ENCODE data around the gene LCN1. TPM values are rescaled to one million over a fixed set of nuclear protein-coding genes. Genes with fewer than 3 reads are reported as not detected.

Gene LCN1
- total and polyA plus RNA-seq, 10 donors, result 0.09 TPM; not detected in 9

DNA sequence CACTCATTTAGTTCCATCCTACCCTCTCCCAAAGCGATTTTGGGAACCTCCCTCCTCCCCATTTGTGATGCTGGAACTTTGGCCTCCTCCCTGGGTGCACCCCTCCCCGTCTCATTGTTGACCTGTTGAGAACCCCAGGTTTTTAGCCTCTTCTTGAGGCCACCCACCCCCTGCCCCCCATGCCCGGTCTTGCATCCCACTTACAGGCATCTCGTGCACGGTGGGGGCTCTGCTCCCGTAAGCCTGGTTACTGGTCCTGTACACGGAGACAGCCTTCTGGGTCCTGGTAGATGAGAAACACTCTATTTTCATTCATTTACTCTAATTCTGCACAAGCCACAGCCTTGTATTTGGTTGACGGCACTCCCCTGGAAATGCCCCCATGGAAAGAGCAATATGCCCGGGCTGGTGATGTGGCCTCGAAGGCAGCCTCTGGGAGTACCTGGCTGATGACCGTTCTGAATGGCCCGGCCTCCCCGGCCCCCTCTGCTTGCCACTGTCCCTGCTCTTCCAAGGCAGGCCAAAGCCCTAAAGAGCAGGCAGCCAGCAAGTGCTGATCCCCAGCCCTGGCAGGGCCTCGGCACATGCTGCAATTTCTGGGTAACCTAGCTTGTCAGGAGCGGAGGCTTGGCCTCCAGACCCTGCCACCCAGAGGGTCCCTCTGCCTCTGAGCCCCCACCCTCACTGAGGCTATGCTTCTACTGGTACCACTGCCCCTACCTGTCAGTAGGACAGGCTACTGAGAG lies 22.7 kb upstream of the LCN1 start:
- 87 to 92% (median 88%) methylated on average over 13 to 15 of the region's 15 CpGs for whole genome bisulfite sequencing, 5 donors
- Histone ChIP-seq H3K4me1 (peaks cover 16 to 47% (median 35%) of the 10 kb centered on the region in 6 donors), H3K27ac (no peak overlapping the region), H3K27me3 (replicated peaks in 1 of 7) (no peaks in the 10 kb centered on the region), H3K4me3 (no peak overlapping the region), H3K36me3 (peaks cover 0 to 19% (median 11%) of the 10 kb centered on the region in 6 donors), H3K9me3 (no peaks in the 10 kb centered on the region)
- peak; percentile 73 for DNase-seq
- TF ChIP-seq CTCF (IDR thresholded peaks at IDR 0.05 in 8 of 11, conservative IDR thresholded peaks at IDR 0.05 in 3 of 11) (no peak), POLR2AphosphoS5 (IDR thresholded peaks at IDR 0.05) (no peak), POLR2A (IDR thresholded peaks at IDR 0.05) (no peak)
- intact Hi-C loops (cut with DNase I; ENCODE audit: low total_unique reads), result no loop called here

- peak; percentile 98 for DNase-seq
- intact Hi-C loops (cut with DNase I; ENCODE audit: low total_unique reads), result no loop called here
- peaks cover 0 to 29% (median 21%) of the 10 kb centered on the region in 6 donors for H3K36me3 ChIP-seq
- H3K27me3 ChIP-seq (replicated peaks in 1 of 7), result no peaks in the 10 kb centered on the region
- H3K9me3 ChIP-seq, result no peaks in the 10 kb centered on the region
- peak in 2 of 3 donors; percentile 58 to 67 for TF ChIP-seq POLR2AphosphoS5 (IDR thresholded peaks at IDR 0.05)
- no peak for TF ChIP-seq CTCF (IDR thresholded peaks at IDR 0.05 in 8 of 11, conservative IDR thresholded peaks at IDR 0.05 in 3 of 11)
- no peak for TF ChIP-seq POLR2A (IDR thresholded peaks at IDR 0.05)
- H3K4me1 ChIP-seq, result peaks cover 16 to 55% (median 37%) of the 10 kb centered on the region in 6 donors
- H3K4me3 ChIP-seq, result peak overlapping the region; percentile 78 to 100 (median 94)
- 0 to 1% (median 1%) methylated on average over 16 to 58 of the region's 58 CpGs for WGBS, 5 donors
- peak overlapping the region; percentile 3 to 91 (median 77) for H3K27ac ChIP-seq
Measured at GRCh38 chr9:135499326-135500070, 21.7 kb upstream of the LCN1 start.

GRCh38 chr9:135500071-135500524 lies 21.1 kb upstream of the LCN1 start:
- intact Hi-C loops (cut with DNase I; ENCODE audit: low total_unique reads), result no loop called here
- H3K9me3 ChIP-seq, result no peaks in the 10 kb centered on the region
- 0 to 1% (median 0%) methylated on average over 1 to 29 of the region's 29 CpGs for WGBS, 5 donors
- peak overlapping the region; percentile 3 to 91 (median 77) for H3K27ac ChIP-seq
- H3K4me1 ChIP-seq, result peaks cover 16 to 61% (median 40%) of the 10 kb centered on the region in 6 donors
- H3K4me3 ChIP-seq, result peak overlapping the region; percentile 78 to 100 (median 94)
- no peak for TF ChIP-seq CTCF (IDR thresholded peaks at IDR 0.05 in 8 of 11, conservative IDR thresholded peaks at IDR 0.05 in 3 of 11)
- TF ChIP-seq POLR2AphosphoS5 (IDR thresholded peaks at IDR 0.05), result no peak
- TF ChIP-seq POLR2A (IDR thresholded peaks at IDR 0.05), result no peak
- no peak for DNase-seq
- peaks cover 0 to 35% (median 26%) of the 10 kb centered on the region in 6 donors for H3K36me3 ChIP-seq
- H3K27me3 ChIP-seq (replicated peaks in 1 of 7), result no peaks in the 10 kb centered on the region
